Fibroblast of skin of left quadriceps (primary cell): Measurements from ENCODE around the gene EPYC.

Experiments used
- DNase-seq, 2 experiments: peaks; one replicate each; pipeline ENCODE4 v3.0.0-alpha.2; 2013; ENCODE audit warnings: low read depth in 2 of 2

Gene EPYC

GRCh38 chr12:91004872-91005271 is at the start of gene EPYC:
Gene EPYC (minus strand): TSS chr12:91004972. CDS start chr12:91002565, 2,407 bp downstream.
- DNase-seq, result no peak

GRCh38 chr12:91053951-91054715 is 49.4 kb upstream of the EPYC start:
- DNase-seq, result peak; percentile 72 to 73

GRCh38 chr12:91052026-91052425 is 47.3 kb upstream of the EPYC start:
- DNase-seq, result no peak

GRCh38 chr12:91044586-91044985 is 39.8 kb upstream of the EPYC start:
- DNase-seq, result no peak

- DNase-seq, result no peak
These were observed 38.6 kb upstream of the EPYC start for GRCh38 chr12:91043408-91043807.

- DNase-seq, result no peak
These were observed 35.5 kb upstream of the EPYC start for GRCh38 chr12:91040096-91040755.

- DNase-seq, result peak; percentile 89 to 90
These were observed 32.5 kb upstream of the EPYC start for GRCh38 chr12:91037276-91037675.

- DNase-seq, result no peak
These were observed 28.5 kb upstream of the EPYC start for GRCh38 chr12:91033251-91033650.

GRCh38 chr12:91023326-91024004 is 18.7 kb upstream of the EPYC start:
- peak; percentile 71 to 76 for DNase-seq

- DNase-seq, result no peak
These were observed 16.3 kb upstream of the EPYC start for GRCh38 chr12:91021076-91021475.

- no peak for DNase-seq
These were observed 14.7 kb upstream of the EPYC start for GRCh38 chr12:91019455-91019854.

GRCh38 chr12:91017511-91018263 is 12.9 kb upstream of the EPYC start:
- DNase-seq, result no peak

- no peak for DNase-seq
These were observed 12.3 kb upstream of the EPYC start for GRCh38 chr12:91017043-91017442.

- DNase-seq, result no peak
These were observed 4.7 kb upstream of the EPYC start for GRCh38 chr12:91009319-91009950.

GRCh38 chr12:91007531-91008290 is 2.9 kb upstream of the EPYC start:
- DNase-seq, result no peak

- DNase-seq, result no peak
These were observed 1.0 kb downstream of the EPYC start for GRCh38 chr12:91003737-91004136.

GRCh38 chr12:91001306-91001705 is 3.5 kb downstream of the EPYC start:
- DNase-seq, result no peak

GRCh38 chr12:90999966-91000365 is 4.8 kb downstream of the EPYC start:
- DNase-seq, result peak in 1 of 2 experiments; percentile 20

GRCh38 chr12:90999527-90999926 is 5.2 kb downstream of the EPYC start:
- DNase-seq, result no peak

GRCh38 chr12:90995010-90995409 is 9.8 kb downstream of the EPYC start:
- DNase-seq, result no peak

- no peak for DNase-seq
These were observed 12.8 kb downstream of the EPYC start for GRCh38 chr12:90991952-90992465.
